Measurements from ENCODE around the gene NRDC. TPM values are rescaled to one million over a fixed set of nuclear protein-coding genes. Genes with fewer than 3 reads are reported as not detected.
A peak's percentile ranks its signal among the peaks of the same experiment; 100 is the strongest.

NRDC gene
- total and polyA plus RNA-seq, 9 of the 15 experiments (the other 6 are each of a cell fraction or from before 2014, with no cell fraction given): 102 to 371 (median 201) TPM

DNA sequence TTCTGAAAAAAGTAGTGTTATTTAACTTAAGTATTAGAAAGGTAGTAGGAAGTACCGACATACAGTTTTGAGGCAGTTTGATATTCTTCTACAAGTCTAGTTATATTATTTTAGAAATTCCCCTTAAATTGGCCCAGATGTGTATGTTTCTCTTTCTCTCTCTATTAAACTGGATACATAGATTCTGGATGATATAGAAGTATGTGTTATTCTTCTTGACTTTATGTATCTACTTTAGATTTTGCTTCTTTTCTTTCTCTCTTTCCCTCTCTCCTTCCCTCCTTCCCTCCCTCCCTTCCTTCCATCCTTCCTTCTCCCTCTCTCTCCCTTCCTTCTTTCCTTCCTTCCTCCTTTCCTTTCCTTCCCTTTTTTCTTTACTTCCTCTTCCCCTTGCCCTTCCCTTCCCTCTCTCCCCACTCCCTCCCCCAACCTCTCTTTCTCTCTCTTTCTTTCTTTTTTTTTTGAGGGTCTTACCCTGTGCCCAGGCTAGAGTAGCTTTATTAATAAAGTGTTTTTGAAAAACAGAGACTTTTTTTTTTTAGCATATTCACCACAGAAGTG is 137.3 kb downstream of the NRDC start (continued):
- TF ChIP-seq SETDB1 (IDR thresholded peaks at IDR 0.05; ENCODE audit: low read length): no peak
- TF ChIP-seq SLC30A9 (CRISPR knock-in tag; IDR thresholded peaks at IDR 0.05): no peak
- TF ChIP-seq POLR2B (IDR thresholded peaks at IDR 0.05; ENCODE audit: low read depth, partially characterized antibody): no peak
- no peak for TF ChIP-seq NR4A1 (CRISPR knock-in tag; IDR thresholded peaks at IDR 0.05)
- no peak for TF ChIP-seq NR4A1 (tag; IDR thresholded peaks at IDR 0.05)
- TF ChIP-seq, protein P1, sequence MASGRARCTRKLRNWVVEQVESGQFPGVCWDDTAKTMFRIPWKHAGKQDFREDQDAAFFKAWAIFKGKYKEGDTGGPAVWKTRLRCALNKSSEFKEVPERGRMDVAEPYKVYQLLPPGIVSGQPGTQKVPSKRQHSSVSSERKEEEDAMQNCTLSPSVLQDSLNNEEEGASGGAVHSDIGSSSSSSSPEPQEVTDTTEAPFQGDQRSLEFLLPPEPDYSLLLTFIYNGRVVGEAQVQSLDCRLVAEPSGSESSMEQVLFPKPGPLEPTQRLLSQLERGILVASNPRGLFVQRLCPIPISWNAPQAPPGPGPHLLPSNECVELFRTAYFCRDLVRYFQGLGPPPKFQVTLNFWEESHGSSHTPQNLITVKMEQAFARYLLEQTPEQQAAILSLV (tag; IDR thresholded peaks at IDR 0.05): no peak
- TF ChIP-seq TOE1 (IDR thresholded peaks at IDR 0.05; ENCODE audit: borderline replicate concordance): 0 out of 2 replicates have a peak, but pooled peaks have one; percentile 29
- TF ChIP-seq TOE1 (CRISPR knock-in tag; IDR thresholded peaks at IDR 0.05; ENCODE audit: borderline replicate concordance, low read depth): no peak
- no peak for TF ChIP-seq ZNF696 (CRISPR knock-in tag; conservative IDR thresholded peaks at IDR 0.05)
- TF ChIP-seq ZNF561 (CRISPR knock-in tag; conservative IDR thresholded peaks at IDR 0.05): no peak
- TF ChIP-seq MAFG (tag; conservative IDR thresholded peaks at IDR 0.05): no peak
- TF ChIP-seq TSHZ1 (CRISPR knock-in tag; IDR thresholded peaks at IDR 0.05): no peak
- no peak for TF ChIP-seq NCOA4 (IDR thresholded peaks at IDR 0.05; ENCODE audit: partially characterized antibody)
- 0 out of 2 replicates have a peak, but pooled peaks have one; percentile 17 for TF ChIP-seq SUPT5H (IDR thresholded peaks at IDR 0.05)
- TF ChIP-seq OTX1 (CRISPR knock-in tag; IDR thresholded peaks at IDR 0.05): peak; percentile 82; the same call in 1 of the 2 replicates
- peak; percentile 43; the same call in 1 of the 2 replicates for TF ChIP-seq EHMT2 (IDR thresholded peaks at IDR 0.05)
- peak; percentile 51 for TF ChIP-seq HNRNPK (IDR thresholded peaks at IDR 0.05; ENCODE audit: low read depth, low read length, poor library complexity, severe bottlenecking)
- 0 out of 2 replicates have a peak, but pooled peaks have one; percentile 50 for TF ChIP-seq MTA2 (IDR thresholded peaks at IDR 0.05; ENCODE audit: low read depth)
- TF ChIP-seq TGIF2 (CRISPR knock-in tag; IDR thresholded peaks at IDR 0.05): no peak
- TF ChIP-seq E2F5 (CRISPR knock-in tag; IDR thresholded peaks at IDR 0.05): no peak
- TF ChIP-seq ZNF785 (CRISPR knock-in tag; IDR thresholded peaks at IDR 0.05): no peak
- TF ChIP-seq SPI1 (IDR thresholded peaks at IDR 0.05; ENCODE audit: borderline replicate concordance, low read depth, low read length): no peak
- no peak for TF ChIP-seq ZNF444 (CRISPR knock-in tag; IDR thresholded peaks at IDR 0.05)
- TF ChIP-seq ZNF408 (CRISPR knock-in tag; IDR thresholded peaks at IDR 0.05; ENCODE audit: low read depth): no peak
- no peak for TF ChIP-seq HMG20B (CRISPR knock-in tag; IDR thresholded peaks at IDR 0.05)
- no peak for TF ChIP-seq ZNF717 (CRISPR knock-in tag; IDR thresholded peaks at IDR 0.05)
- no peak for TF ChIP-seq BRF1 (IDR thresholded peaks at IDR 0.05; ENCODE audit: borderline replicate concordance, extremely low read depth, insufficient read length)
